HUES64 (cell line): ENCODE results near the gene CHCHD1.

Experiments used
- H3K27ac ChIP-seq: 2 replicates; pipeline ENCODE4 v1.7.0; 2013; ENCODE audit warnings: low read depth, low read length, inconsistent platforms
- H3K27me3 ChIP-seq: 2 replicates; pipeline ENCODE4 v1.6.1; 2013; ENCODE audit warnings: mild to moderate bottlenecking, low read length; ENCODE audit not compliant: insufficient read depth
- H3K36me3 ChIP-seq: 2 replicates; pipeline ENCODE4 v1.6.1; 2013; ENCODE audit warnings: mild to moderate bottlenecking, low read length; ENCODE audit not compliant: insufficient read depth
- H3K4me1 ChIP-seq: 2 replicates; pipeline ENCODE4 v1.6.1; 2013; ENCODE audit warnings: mild to moderate bottlenecking, low read length, moderate library complexity; ENCODE audit not compliant: insufficient read depth
- H3K4me3 ChIP-seq: 2 replicates; pipeline ENCODE4 v1.5.1; 2013; ENCODE audit warnings: mild to moderate bottlenecking, low read length, moderate library complexity
- H3K9ac ChIP-seq: 2 replicates; pipeline ENCODE4 v1.6.1; 2013; ENCODE audit warnings: mild to moderate bottlenecking, low read depth, low read length
- H3K9me3 ChIP-seq: 2 replicates; pipeline ENCODE4 v1.6.1; 2013; ENCODE audit warnings: low read depth, low read length; ENCODE audit not compliant: insufficient read depth
- WGBS: fragments of 150-250, 120-280 bp; methylation state at CpG from one replicate; pipeline ENCODE4 v1.1.7; 2013; ENCODE audit warnings: missing lambda C conversion rate; 5-methylcytosine and 5-hydroxymethylcytosine counted together

Gene CHCHD1

DNA sequence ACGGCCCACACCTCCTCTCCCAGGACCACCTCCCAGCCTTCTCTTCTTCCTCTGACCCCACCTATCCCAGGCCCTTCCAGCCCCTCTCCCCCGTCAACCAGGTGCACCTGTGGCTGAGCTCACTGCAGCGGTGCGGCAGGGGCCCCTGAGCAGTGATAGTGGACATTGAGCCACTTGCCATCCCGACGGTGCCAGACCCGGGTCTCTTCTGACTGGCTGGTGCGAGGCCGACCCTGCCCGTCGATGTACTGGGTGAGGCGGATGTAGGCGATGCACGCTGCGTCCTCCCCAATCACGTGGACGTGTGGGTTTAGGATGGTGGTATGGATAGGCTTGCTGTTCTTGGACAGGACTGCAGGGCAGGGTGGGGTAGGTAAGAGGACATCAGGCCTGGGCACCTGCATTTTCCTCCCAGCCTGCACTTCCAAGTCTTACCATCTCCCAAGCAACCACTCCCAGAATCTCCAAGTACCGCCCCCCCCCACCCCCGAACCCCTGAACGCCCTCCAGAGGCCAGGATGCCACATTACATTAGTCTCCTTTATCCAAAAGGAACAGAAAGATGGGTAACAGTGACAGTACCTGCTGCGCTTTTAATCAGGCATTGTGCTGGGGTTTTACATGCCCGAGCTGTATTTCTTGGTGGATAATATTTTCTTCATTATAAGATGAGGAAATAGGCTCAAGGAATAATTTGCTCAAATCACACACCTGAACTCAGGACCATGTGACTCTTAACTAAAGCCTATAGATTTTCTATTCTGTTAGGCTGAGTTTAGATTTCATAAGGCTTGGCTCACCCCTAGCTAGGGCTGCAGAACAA lies 33.3 kb downstream of the CHCHD1 start:
- no peak overlapping the region for H3K9ac ChIP-seq
- 85% methylated on average over 21 of the region's 22 CpGs for WGBS
- H3K9me3 ChIP-seq = no peaks in the 10 kb centered on the region
- peaks cover 45% of the 10 kb centered on the region for H3K36me3 ChIP-seq
- peaks cover 7% of the 10 kb centered on the region; the same call in 1 of the 2 replicates for H3K4me1 ChIP-seq
- no peak overlapping the region for H3K4me3 ChIP-seq
- no peaks in the 10 kb centered on the region for H3K27me3 ChIP-seq
- H3K27ac ChIP-seq = no peak overlapping the region

DNA sequence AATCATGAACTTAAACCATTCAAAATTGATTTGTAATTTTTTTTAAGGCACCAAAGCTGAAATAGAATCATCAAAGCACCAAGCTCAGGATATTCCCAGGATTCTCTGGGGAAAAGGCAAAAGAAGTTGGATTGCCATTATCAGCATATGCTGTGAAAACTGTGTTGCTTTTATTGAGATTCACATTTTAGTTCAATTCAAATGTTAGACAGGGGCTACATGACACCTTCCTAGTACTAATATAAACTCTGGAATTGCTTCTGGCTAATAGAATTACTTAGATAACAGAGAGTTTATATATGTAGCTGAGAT lies 33.8 kb downstream of the CHCHD1 start:
- Histone ChIP-seq H3K4me1 (peaks cover 4% of the 10 kb centered on the region; the same call in 1 of the 2 replicates), H3K9ac (no peak overlapping the region), H3K27ac (no peak overlapping the region), H3K27me3 (no peaks in the 10 kb centered on the region), H3K9me3 (no peaks in the 10 kb centered on the region), H3K36me3 (peaks cover 45% of the 10 kb centered on the region), H3K4me3 (no peak overlapping the region)

DNA sequence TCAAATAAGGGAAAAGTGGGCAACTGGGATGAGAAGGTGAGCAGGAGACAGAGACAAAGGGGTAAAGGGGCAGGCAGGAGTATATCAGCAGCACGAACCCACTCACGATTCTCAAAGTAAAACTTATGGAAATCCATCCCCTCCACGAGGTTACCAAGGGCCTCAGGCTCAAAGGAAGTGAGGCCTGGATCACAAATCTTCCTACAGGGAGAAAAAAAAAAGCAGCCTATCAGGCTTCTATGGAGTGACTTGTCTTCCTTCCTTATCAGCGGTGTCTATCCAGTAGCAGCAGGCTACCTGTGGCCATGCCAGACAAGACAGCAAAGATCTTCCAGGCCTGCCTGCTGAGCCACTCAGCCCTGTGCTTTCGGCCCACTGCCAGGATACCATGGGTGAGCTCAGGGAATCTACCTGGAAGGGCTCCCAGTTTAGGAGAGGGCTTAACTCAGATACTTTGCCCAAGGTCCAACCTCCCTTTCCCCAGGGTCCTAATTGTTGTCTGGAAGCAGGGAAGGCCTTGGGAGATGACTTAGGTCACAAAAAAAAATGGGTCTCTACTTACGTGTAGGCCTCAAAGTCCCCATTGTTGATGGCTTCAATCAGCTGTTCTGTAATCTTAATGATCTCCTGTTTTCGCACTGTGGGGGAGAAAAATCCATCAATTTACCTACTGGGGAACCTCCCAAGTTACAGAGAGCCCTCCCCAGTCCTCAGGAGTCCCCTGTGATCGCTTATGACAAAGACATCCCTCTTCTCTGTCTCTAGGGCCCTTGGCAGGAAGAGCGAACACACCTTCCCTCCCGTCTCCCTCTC lies 35.3 kb downstream of the CHCHD1 start:
- no peaks in the 10 kb centered on the region for H3K9me3 ChIP-seq
- peaks cover 4% of the 10 kb centered on the region; the same call in 1 of the 2 replicates for H3K4me1 ChIP-seq
- H3K4me3 ChIP-seq = no peak overlapping the region
- H3K36me3 ChIP-seq = peaks cover 51% of the 10 kb centered on the region
- H3K27ac ChIP-seq = no peak overlapping the region
- no peak overlapping the region for H3K9ac ChIP-seq
- no peaks in the 10 kb centered on the region for H3K27me3 ChIP-seq
- WGBS = 93% methylated on average over 10 of the region's 10 CpGs

DNA sequence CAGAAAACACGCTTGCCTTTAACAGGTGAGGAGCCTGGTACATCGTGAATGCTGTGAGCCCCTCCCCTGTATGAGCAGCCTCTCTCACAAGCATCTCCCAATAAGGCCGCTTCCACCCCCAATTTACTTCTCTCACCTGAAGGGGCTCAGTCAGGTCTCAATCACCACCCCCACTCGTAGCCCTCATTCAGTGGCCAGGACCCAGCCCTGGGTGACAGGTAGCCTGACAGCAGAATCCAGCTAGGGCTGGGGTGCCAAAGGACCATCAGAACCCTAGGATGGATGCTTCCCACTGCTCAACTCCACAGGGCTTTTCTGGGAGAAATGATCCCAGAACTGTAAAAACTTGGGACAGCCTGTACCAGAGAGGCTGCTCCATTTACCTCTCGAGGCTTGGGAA lies 36.0 kb downstream of the CHCHD1 start:
- Histone ChIP-seq H3K36me3 (peaks cover 53% of the 10 kb centered on the region), H3K9ac (no peak overlapping the region), H3K4me3 (no peak overlapping the region), H3K27ac (no peak overlapping the region), H3K27me3 (no peaks in the 10 kb centered on the region), H3K9me3 (no peaks in the 10 kb centered on the region), H3K4me1 (no peaks in the 10 kb centered on the region)
- 92% methylated on average over 5 of the region's 5 CpGs for WGBS

DNA sequence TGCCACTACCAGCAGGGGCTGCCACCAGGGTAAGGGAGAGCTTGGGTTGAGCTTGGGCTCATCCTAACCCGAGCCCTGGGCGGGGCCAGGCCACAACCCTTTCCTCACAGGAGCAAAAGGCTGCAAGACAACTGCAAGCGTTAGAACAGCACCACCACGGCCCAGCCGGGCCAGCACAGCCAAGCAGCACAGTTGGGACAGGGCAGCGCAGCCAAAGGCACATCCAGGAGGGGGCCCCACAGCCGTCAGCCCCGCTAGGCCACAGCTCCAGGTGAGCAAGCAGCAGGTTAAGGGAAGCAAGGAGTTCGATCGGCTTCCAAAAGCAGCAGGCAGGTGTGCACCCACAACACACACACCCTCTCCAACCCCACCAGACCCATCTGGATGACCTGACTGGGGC lies 36.6 kb downstream of the CHCHD1 start:
- Histone ChIP-seq H3K4me3 (no peak overlapping the region), H3K9me3 (no peaks in the 10 kb centered on the region), H3K27me3 (no peaks in the 10 kb centered on the region), H3K27ac (no peak overlapping the region), H3K4me1 (no peaks in the 10 kb centered on the region), H3K9ac (no peak overlapping the region), H3K36me3 (peaks cover 50% of the 10 kb centered on the region)
- 92% methylated on average over 10 of the region's 10 CpGs for WGBS

DNA sequence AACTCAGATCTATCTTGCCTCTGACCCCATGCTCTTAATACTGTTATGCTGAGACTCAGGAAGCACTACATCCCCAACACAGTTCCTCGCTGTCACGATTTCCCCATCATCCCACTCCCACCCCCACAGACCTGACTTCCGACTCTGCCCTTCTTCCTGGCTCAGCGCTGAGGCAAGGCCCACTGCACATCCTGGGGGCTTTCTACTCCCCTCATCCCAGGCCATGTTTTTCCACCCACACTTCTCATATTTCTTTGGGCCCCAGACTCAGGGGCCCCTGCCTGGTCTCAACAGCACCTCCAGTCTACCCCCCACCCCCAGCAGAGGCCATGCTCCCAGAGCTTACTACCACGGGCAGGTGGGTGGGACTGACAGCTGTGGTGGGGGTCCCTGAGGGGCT lies 37.2 kb downstream of the CHCHD1 start:
- no peaks in the 10 kb centered on the region for H3K4me1 ChIP-seq
- H3K27ac ChIP-seq = no peak overlapping the region
- no peaks in the 10 kb centered on the region for H3K27me3 ChIP-seq
- H3K9me3 ChIP-seq = no peaks in the 10 kb centered on the region
- 95% methylated on average over 5 of the region's 5 CpGs for WGBS
- peaks cover 51% of the 10 kb centered on the region for H3K36me3 ChIP-seq
- H3K9ac ChIP-seq = no peak overlapping the region
- H3K4me3 ChIP-seq = no peak overlapping the region

DNA sequence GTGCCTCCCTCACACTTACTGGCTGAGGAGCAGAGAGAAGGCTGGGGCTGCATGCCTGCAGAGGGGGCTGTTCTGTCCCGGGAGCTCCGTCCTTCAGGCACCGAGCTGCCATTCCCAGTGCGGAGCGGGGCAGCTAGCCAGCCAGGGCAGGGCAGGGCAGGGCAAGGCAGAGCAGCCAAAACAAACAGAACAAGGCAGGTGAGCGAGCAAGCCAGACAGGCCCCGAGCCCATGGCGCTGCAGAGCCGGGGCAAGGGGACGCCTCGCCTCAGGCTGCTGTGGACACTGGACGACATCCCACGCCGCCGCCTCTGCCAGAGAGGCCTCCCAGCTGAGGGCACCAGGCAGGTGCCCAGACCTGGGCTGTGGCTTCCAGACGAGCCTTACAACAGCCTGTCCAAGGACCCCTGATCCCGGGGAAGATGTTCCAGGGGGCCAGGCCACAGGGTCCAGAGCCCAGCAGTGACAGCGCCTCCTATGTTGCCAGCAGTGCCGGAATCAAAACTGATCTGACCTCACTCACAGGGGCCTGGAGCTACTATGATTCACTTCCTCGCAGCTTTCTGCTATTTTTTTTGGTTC lies 37.8 kb downstream of the CHCHD1 start:
- Histone ChIP-seq H3K27me3 (no peaks in the 10 kb centered on the region), H3K36me3 (peaks cover 49% of the 10 kb centered on the region), H3K27ac (no peak overlapping the region), H3K9me3 (no peaks in the 10 kb centered on the region), H3K9ac (no peak overlapping the region), H3K4me3 (no peak overlapping the region), H3K4me1 (no peaks in the 10 kb centered on the region)
- WGBS = 95% methylated on average over 20 of the region's 20 CpGs

DNA sequence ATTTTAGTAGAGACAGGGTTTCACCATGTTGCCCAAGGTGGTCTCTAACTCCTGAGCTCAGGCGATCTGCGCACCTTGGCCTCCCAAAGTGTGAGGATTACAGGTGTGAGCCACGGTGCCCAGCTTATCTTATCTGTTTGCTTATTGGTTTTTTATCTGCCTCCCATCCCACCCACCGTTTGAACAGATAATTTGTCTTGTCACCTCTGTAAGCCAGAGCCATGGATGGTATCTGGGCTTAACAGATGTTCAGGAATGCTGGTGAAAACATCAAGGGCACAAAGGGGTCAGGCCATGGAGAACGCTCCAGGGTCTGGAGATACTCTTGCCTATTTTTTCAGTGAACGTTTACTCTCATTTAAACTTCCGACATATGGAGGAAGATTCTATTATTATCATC lies 41.5 kb downstream of the CHCHD1 start:
- Histone ChIP-seq H3K4me3 (no peak overlapping the region), H3K9ac (no peak overlapping the region), H3K27ac (no peak overlapping the region), H3K36me3 (peaks cover 29% of the 10 kb centered on the region), H3K27me3 (no peaks in the 10 kb centered on the region), H3K4me1 (no peaks in the 10 kb centered on the region), H3K9me3 (no peaks in the 10 kb centered on the region)
- WGBS = 89% methylated on average over 6 of the region's 7 CpGs

DNA sequence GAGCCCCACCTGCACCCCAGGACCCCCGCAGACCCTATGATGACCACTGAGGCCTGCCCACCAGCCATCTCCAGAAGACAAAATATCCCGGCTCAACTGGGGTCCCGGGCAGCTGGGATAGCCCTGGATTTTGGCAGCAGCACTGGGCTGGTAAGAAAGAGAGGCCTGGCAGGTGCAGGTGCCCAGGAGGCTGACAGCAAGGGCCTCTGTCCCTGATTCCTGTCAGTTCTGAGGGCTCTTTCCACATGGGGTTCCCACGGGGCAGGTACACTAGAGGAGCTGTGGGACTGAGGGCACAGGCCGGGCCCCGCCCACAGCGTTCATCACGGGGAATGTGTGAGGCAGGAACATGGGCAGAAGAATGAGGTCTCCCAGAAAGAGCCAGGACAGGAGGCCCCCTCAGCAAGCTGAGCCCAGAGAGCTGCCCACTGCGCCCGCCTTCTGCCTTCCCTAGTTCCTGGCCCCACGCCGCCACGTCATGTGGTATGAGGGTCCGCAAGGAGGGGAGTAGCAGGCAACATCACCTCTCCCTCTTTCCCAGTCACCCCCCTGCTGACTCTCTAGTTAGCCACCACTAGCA lies 42.4 kb downstream of the CHCHD1 start:
- no peak overlapping the region for H3K27ac ChIP-seq
- H3K4me1 ChIP-seq = no peaks in the 10 kb centered on the region
- H3K36me3 ChIP-seq = peaks cover 29% of the 10 kb centered on the region
- no peaks in the 10 kb centered on the region for H3K9me3 ChIP-seq
- no peaks in the 10 kb centered on the region for H3K27me3 ChIP-seq
- WGBS = 92% methylated on average over 14 of the region's 14 CpGs
- no peak overlapping the region for H3K4me3 ChIP-seq
- H3K9ac ChIP-seq = no peak overlapping the region

DNA sequence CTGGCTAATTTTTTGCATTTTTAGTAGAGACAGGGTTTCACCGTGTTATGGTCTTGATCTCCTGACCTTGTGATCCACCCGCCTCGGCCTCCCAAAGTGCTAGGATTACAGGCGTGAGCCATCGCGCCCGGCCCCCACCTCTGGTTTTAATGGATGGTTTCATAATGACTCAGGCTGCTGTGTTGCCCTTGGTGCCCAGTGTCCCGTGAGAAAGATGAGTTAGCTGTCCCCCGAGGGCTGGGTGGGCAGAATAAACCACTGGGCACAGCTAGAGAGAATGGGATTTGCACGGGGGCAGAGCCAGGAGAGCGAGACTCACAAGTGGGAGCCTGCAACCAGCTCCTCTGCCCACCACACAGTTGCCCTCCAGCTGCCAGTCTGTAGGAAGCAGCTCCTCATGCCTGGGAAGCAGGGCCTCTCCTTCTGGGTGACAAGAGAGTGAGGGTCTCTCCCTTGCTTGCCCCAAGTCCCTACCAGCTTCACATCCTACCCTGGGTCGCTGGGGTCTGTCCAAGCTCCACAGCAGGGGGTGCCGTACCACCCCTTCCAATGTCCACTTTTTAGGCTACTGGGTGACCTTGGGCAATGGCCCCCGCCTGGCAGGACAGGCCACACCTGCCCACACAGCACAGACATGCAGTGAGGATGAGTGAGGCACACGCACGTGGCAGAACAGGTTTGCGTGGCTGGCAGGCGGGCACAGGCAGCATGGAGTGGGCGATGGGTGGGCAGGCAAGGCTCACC lies 45.7 kb downstream of the CHCHD1 start:
- Histone ChIP-seq H3K4me3 (no peak overlapping the region), H3K9me3 (no peaks in the 10 kb centered on the region), H3K27me3 (no peaks in the 10 kb centered on the region), H3K36me3 (peaks cover 25% of the 10 kb centered on the region), H3K4me1 (no peaks in the 10 kb centered on the region), H3K9ac (no peak overlapping the region), H3K27ac (no peak overlapping the region)
- WGBS = 95% methylated on average over 19 of the region's 19 CpGs
